ENCODE data around the gene FBXL13. TPM values are rescaled to one million over a fixed set of nuclear protein-coding genes. Genes with fewer than 3 reads are reported as not detected.
A peak's percentile ranks its signal among the peaks of the same experiment; 100 is the strongest.

FBXL13 gene
- total and polyA plus RNA-seq, 5 donors = 0.07 to 1.3 (median 0.68) TPM

GRCh38 chr7:102891693-102892261, 182.8 kb downstream of the FBXL13 start:
- Histone ChIP-seq H3K9me3 (ENCODE audit: control insufficient read depth, low read length) (no peaks in the 10 kb centered on the region), H3K4me3 (ENCODE audit: low read length) (no peak overlapping the region), H3K4me1 (ENCODE audit: control insufficient read depth, insufficient read depth, low read length) (peaks cover 8% of the 10 kb centered on the region), H3K27me3 (ENCODE audit: control insufficient read depth, insufficient read depth) (no peaks in the 10 kb centered on the region), H3K27ac (ENCODE audit: low read length) (no peak overlapping the region)
- peak in 1 of 2 donors; percentile 78 for ATAC-seq
- DNase-seq = peak; percentile 47 to 78 (median 57)
- WGBS = 39% methylated on average over 1 of the region's 1 CpG
- intact Hi-C loops (cut with DNase I) = no loop called here

GRCh38 chr7:102890971-102891692, 183.5 kb downstream of the FBXL13 start:
- Histone ChIP-seq H3K27me3 (ENCODE audit: control insufficient read depth, insufficient read depth) (no peaks in the 10 kb centered on the region), H3K4me1 (ENCODE audit: control insufficient read depth, insufficient read depth, low read length) (peaks cover 8% of the 10 kb centered on the region), H3K4me3 (ENCODE audit: low read length) (no peak overlapping the region), H3K27ac (ENCODE audit: low read length) (no peak overlapping the region), H3K9me3 (ENCODE audit: control insufficient read depth, low read length) (no peaks in the 10 kb centered on the region)
- intact Hi-C loops (cut with DNase I) = no loop called here
- ATAC-seq (no peak), DNase-seq (no peak)
- WGBS = 81% methylated on average over 5 of the region's 5 CpGs

- H3K4me1 ChIP-seq (ENCODE audit: control insufficient read depth, insufficient read depth, low read length) = peaks cover 8% of the 10 kb centered on the region
- no peak for ATAC-seq
- WGBS = 72% methylated on average over 2 of the region's 2 CpGs
These were observed 184.2 kb downstream of the FBXL13 start for GRCh38 chr7:102890292-102890970.

GRCh38 chr7:102889851-102890250, 184.7 kb downstream of the FBXL13 start:
- H3K4me3 ChIP-seq (ENCODE audit: low read length) = no peak overlapping the region
- ATAC-seq = no peak
- no peak overlapping the region for H3K27ac ChIP-seq (ENCODE audit: low read length)
- H3K27me3 ChIP-seq (ENCODE audit: control insufficient read depth, insufficient read depth) = no peaks in the 10 kb centered on the region
- WGBS = 61% methylated on average over 2 of the region's 2 CpGs
- H3K9me3 ChIP-seq (ENCODE audit: control insufficient read depth, low read length) = no peaks in the 10 kb centered on the region
- peaks cover 6% of the 10 kb centered on the region for H3K4me1 ChIP-seq (ENCODE audit: control insufficient read depth, insufficient read depth, low read length)
- intact Hi-C loops (cut with DNase I) = no loop called here
- DNase-seq = no peak

More at GRCh38 chr7:102890292-102890970, 184.2 kb downstream of the FBXL13 start:
- no peak for DNase-seq
- no peak overlapping the region for H3K27ac ChIP-seq (ENCODE audit: low read length)
- intact Hi-C loops (cut with DNase I) = no loop called here
- no peaks in the 10 kb centered on the region for H3K9me3 ChIP-seq (ENCODE audit: control insufficient read depth, low read length)
- no peaks in the 10 kb centered on the region for H3K27me3 ChIP-seq (ENCODE audit: control insufficient read depth, insufficient read depth)
- no peak overlapping the region for H3K4me3 ChIP-seq (ENCODE audit: low read length)

- Histone ChIP-seq H3K9me3 (ENCODE audit: control insufficient read depth, low read length) (no peaks in the 10 kb centered on the region), H3K4me1 (ENCODE audit: control insufficient read depth, insufficient read depth, low read length) (peaks cover 6% of the 10 kb centered on the region), H3K4me3 (ENCODE audit: low read length) (no peak overlapping the region), H3K27ac (ENCODE audit: low read length) (no peak overlapping the region), H3K27me3 (ENCODE audit: control insufficient read depth, insufficient read depth) (no peaks in the 10 kb centered on the region)
- DNase-seq = no peak
- intact Hi-C loops (cut with DNase I) = no loop called here
- 77% methylated on average over 3 of the region's 3 CpGs for WGBS
- ATAC-seq = no peak
These were observed 185.9 kb downstream of the FBXL13 start for GRCh38 chr7:102888561-102889233.

GRCh38 chr7:102883098-102883860, 191.3 kb downstream of the FBXL13 start:
- Histone ChIP-seq H3K27ac (ENCODE audit: low read length) (no peak overlapping the region), H3K27me3 (ENCODE audit: control insufficient read depth, insufficient read depth) (no peaks in the 10 kb centered on the region), H3K4me3 (ENCODE audit: low read length) (no peak overlapping the region), H3K4me1 (ENCODE audit: control insufficient read depth, insufficient read depth, low read length) (peaks cover under 1% of the 10 kb centered on the region), H3K9me3 (ENCODE audit: control insufficient read depth, low read length) (no peaks in the 10 kb centered on the region)
- 81% methylated on average over 6 of the region's 6 CpGs for WGBS
- ATAC-seq = no peak
- no peak for DNase-seq
- intact Hi-C loops (cut with DNase I) = no loop called here

GRCh38 chr7:102875700-102876295, 198.8 kb downstream of the FBXL13 start:
- ATAC-seq (no peak), DNase-seq (no peak)
- no peak overlapping the region for H3K4me3 ChIP-seq (ENCODE audit: low read length)
- H3K9me3 ChIP-seq (ENCODE audit: control insufficient read depth, low read length) = no peaks in the 10 kb centered on the region
- intact Hi-C loops (cut with DNase I) = no loop called here
- WGBS = 93% methylated on average over 3 of the region's 3 CpGs
- no peaks in the 10 kb centered on the region for H3K4me1 ChIP-seq (ENCODE audit: control insufficient read depth, insufficient read depth, low read length)
- no peaks in the 10 kb centered on the region for H3K27me3 ChIP-seq (ENCODE audit: control insufficient read depth, insufficient read depth)
- H3K27ac ChIP-seq (ENCODE audit: low read length) = no peak overlapping the region

- DNase-seq = no peak
- H3K4me1 ChIP-seq (ENCODE audit: control insufficient read depth, insufficient read depth, low read length) = no peaks in the 10 kb centered on the region
- H3K27me3 ChIP-seq (ENCODE audit: control insufficient read depth, insufficient read depth) = no peaks in the 10 kb centered on the region
- H3K9me3 ChIP-seq (ENCODE audit: control insufficient read depth, low read length) = no peaks in the 10 kb centered on the region
- no peak overlapping the region for H3K4me3 ChIP-seq (ENCODE audit: low read length)
- WGBS = 86% methylated on average over 1 of the region's 1 CpG
- H3K27ac ChIP-seq (ENCODE audit: low read length) = no peak overlapping the region
- intact Hi-C loops (cut with DNase I) = no loop called here
- no peak for ATAC-seq
These were observed 199.6 kb downstream of the FBXL13 start for GRCh38 chr7:102874966-102875365.

GRCh38 chr7:102874166-102874829, 200.3 kb downstream of the FBXL13 start:
- WGBS = 87% methylated on average over 5 of the region's 5 CpGs
- Histone ChIP-seq H3K9me3 (ENCODE audit: control insufficient read depth, low read length) (no peaks in the 10 kb centered on the region), H3K4me1 (ENCODE audit: control insufficient read depth, insufficient read depth, low read length) (no peaks in the 10 kb centered on the region), H3K27me3 (ENCODE audit: control insufficient read depth, insufficient read depth) (no peaks in the 10 kb centered on the region), H3K4me3 (ENCODE audit: low read length) (no peak overlapping the region), H3K27ac (ENCODE audit: low read length) (no peak overlapping the region)
- intact Hi-C loops (cut with DNase I) = no loop called here
- ATAC-seq (no peak), DNase-seq (no peak)
